Prostate gland (tissue), 2 donors: ENCODE results near the gene ZFP91. TPM values are rescaled to one million over a fixed set of nuclear protein-coding genes. Genes with fewer than 3 reads are reported as not detected.

Source experiments
- DNase-seq: peaks from one replicate; pipeline ENCODE4 v3.0.0-alpha.2; 2019; ENCODE audit warnings: low spot score
- H3K27ac ChIP-seq, 2 donors: fragments of 200-600 bp; sonication (generic); 2 replicates each; pipeline ENCODE4 v1.5.1; 2017 to 2019
- H3K27me3 ChIP-seq: fragments of 200-600 bp; sonication (generic); replicated peaks from 2 replicates; pipeline ENCODE4 v1.5.1; 2019; ENCODE audit not compliant: insufficient read depth
- H3K36me3 ChIP-seq, 2 donors: fragments of 200-600 bp; sonication (generic); 1 replicate in 1 of 2; 2 replicates in 1 of 2; pipeline versions ENCODE4 v1.5.1 to v1.8.1; 2017 to 2019
- H3K4me1 ChIP-seq: fragments of 200-600 bp; sonication (generic); replicated peaks from 2 replicates; pipeline ENCODE4 v1.5.1; 2019
- H3K4me3 ChIP-seq, 2 donors: fragments of 200-600 bp; sonication (generic); 2 replicates each; pipeline ENCODE4 v1.5.1; 2017 to 2019
- H3K9me3 ChIP-seq: fragments of 200-600 bp; sonication (generic); 2 replicates; pipeline ENCODE4 v1.5.1; 2017
- CTCF ChIP-seq, 4 experiments: fragments of 200-600 bp in 2 of 4; fragments of 450-650 bp in 2 of 4; sonication (generic) in 2 of 4; IDR thresholded peaks; 1 replicate in 3 of 4; 2 replicates in 1 of 4; pipeline ENCODE4 v1.5.1; 2016 to 2019; ENCODE audit warnings: antibody characterized with exemption in 4 of 4, mild to moderate bottlenecking in 2 of 4, moderate library complexity in 2 of 4
- POLR2A ChIP-seq: fragments of 450-650 bp; IDR thresholded peaks from one replicate; pipeline ENCODE4 v1.6.1; 2016; ENCODE audit warnings: antibody characterized with exemption, mild to moderate bottlenecking
- POLR2AphosphoS5 ChIP-seq: sonication (generic); formaldehyde crosslinking; IDR thresholded peaks from one replicate; pipeline ENCODE4 v1.6.1; 2017; ENCODE audit warnings: antibody characterized with exemption
- WGBS: methylation state at CpG from one replicate; pipeline ENCODE4 v1.1.5; 2018; 5-methylcytosine and 5-hydroxymethylcytosine counted together
- intact Hi-C: fragments of 100-400 bp; cut with DNase I; formaldehyde crosslinking; loops from one replicate; pipeline ENCODE4 v1.14.2; 2022
- total RNA-seq, 2 donors: library from RNA; depleted of rRNA; stranded (reverse); fragments of >200 nt; gene quantifications; one replicate each; pipeline ENCODE4 v1.1.0, GENCODE V29; 2016

The ZFP91 gene
- total RNA-seq, 2 donors from 2014 or later = 34.0 to 70.7 TPM

- no peaks in the 10 kb centered on the region for H3K36me3 ChIP-seq
- no peak for DNase-seq
- no peak overlapping the region for H3K4me3 ChIP-seq
- WGBS = 41% methylated on average over 2 of the region's 2 CpGs
- no peaks in the 10 kb centered on the region for H3K4me1 ChIP-seq
- intact Hi-C loops = no loop called here
- H3K9me3 ChIP-seq = no peaks in the 10 kb centered on the region
- H3K27ac ChIP-seq = no peak overlapping the region
- H3K27me3 ChIP-seq = no peaks in the 10 kb centered on the region
- TF ChIP-seq POLR2AphosphoS5 (no peak), CTCF (IDR thresholded peaks at IDR 0.05) (no peak), POLR2A (no peak)
These were observed 58.5 kb downstream of the ZFP91 start for GRCh38 chr11:58637371-58637770.

- Histone ChIP-seq H3K27me3 (no peaks in the 10 kb centered on the region), H3K4me3 (no peak overlapping the region), H3K4me1 (no peaks in the 10 kb centered on the region), H3K9me3 (no peaks in the 10 kb centered on the region), H3K27ac (no peak overlapping the region), H3K36me3 (no peaks in the 10 kb centered on the region)
- WGBS = 85% methylated on average over 6 of the region's 6 CpGs
- intact Hi-C loops = no loop called here
- TF ChIP-seq POLR2A = no peak
- no peak for TF ChIP-seq CTCF (IDR thresholded peaks at IDR 0.05)
- TF ChIP-seq POLR2AphosphoS5 = no peak
- no peak for DNase-seq
These were observed 60.2 kb downstream of the ZFP91 start for GRCh38 chr11:58639103-58639502.

DNA sequence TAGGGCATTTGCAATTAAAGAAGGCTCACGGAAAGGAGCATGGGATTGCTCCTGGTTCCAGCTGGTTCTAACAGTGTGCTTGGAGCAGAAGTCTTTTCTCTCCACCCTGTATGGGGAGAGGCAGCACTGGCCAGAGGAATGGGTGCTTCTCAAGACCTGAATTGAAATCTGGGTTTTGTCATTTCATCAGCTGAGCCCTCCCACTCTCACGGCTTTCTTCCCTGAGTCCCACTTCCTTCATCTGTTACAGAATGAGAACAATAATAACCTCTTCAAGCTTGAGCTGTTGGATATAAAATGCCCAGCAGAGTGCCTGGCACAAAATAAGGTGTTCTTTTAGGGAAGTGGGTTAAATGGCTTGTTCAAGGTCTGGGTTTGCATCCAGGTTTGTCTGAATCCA is 60.8 kb downstream of the ZFP91 start:
- no peak overlapping the region for H3K27ac ChIP-seq
- no peak overlapping the region for H3K4me3 ChIP-seq
- no peaks in the 10 kb centered on the region for H3K27me3 ChIP-seq
- TF ChIP-seq POLR2A = no peak
- TF ChIP-seq CTCF (IDR thresholded peaks at IDR 0.05) = no peak
- no peak for TF ChIP-seq POLR2AphosphoS5
- H3K36me3 ChIP-seq = no peaks in the 10 kb centered on the region
- no peaks in the 10 kb centered on the region for H3K9me3 ChIP-seq
- WGBS = 61% methylated on average over 2 of the region's 2 CpGs
- DNase-seq = no peak
- intact Hi-C loops = no loop called here
- no peaks in the 10 kb centered on the region for H3K4me1 ChIP-seq

- Histone ChIP-seq H3K27me3 (no peaks in the 10 kb centered on the region), H3K9me3 (no peaks in the 10 kb centered on the region), H3K4me1 (no peaks in the 10 kb centered on the region), H3K4me3 (no peak overlapping the region), H3K27ac (no peak overlapping the region), H3K36me3 (no peaks in the 10 kb centered on the region)
- TF ChIP-seq CTCF (IDR thresholded peaks at IDR 0.05) = no peak
- TF ChIP-seq POLR2A = no peak
- no peak for TF ChIP-seq POLR2AphosphoS5
- 3% methylated on average over 1 of the region's 1 CpG for WGBS
- intact Hi-C loops = no loop called here
- no peak for DNase-seq
These were observed 61.6 kb downstream of the ZFP91 start for GRCh38 chr11:58640386-58641023.

- DNase-seq = no peak
- Histone ChIP-seq H3K9me3 (no peaks in the 10 kb centered on the region), H3K4me3 (no peak overlapping the region), H3K27ac (no peak overlapping the region), H3K4me1 (no peaks in the 10 kb centered on the region), H3K27me3 (no peaks in the 10 kb centered on the region), H3K36me3 (no peaks in the 10 kb centered on the region)
- TF ChIP-seq POLR2A (no peak), CTCF (IDR thresholded peaks at IDR 0.05) (no peak), POLR2AphosphoS5 (no peak)
- intact Hi-C loops = no loop called here
- WGBS = 81% methylated on average over 3 of the region's 3 CpGs
These were observed 62.5 kb downstream of the ZFP91 start for GRCh38 chr11:58641341-58641740.
